ENCODE measurements around the gene HOXC6. TPM values are rescaled to one million over a fixed set of nuclear protein-coding genes. Genes with fewer than 3 reads are reported as not detected.
"Not testable (repeated sequence)": the region's sequence is repeated elsewhere in the genome, so short reads cannot be mapped to it uniquely, and the experiment has no call there.

HOXC6 gene
- total RNA-seq, 2 experiments from 2014 or later, result not detected

GRCh38 chr12:54060174-54060974 is 32.1 kb downstream of the HOXC6 start:
- CTCF ChIA-PET, result interaction anchor here (1.5 to 2.2 kb wide), 3 partner anchors 131 to 154 kb away, joined by 5 to 6 read pairs (median 5); no protein-coding TSS in a partner anchor
- Mint-ChIP-seq H3K9me3 (ENCODE audit: low read depth) (no peaks in the 10 kb centered on the region), H3K36me3 (no peaks in the 10 kb centered on the region), H3K4me3 (no peak overlapping the region), H3K27ac (no peak overlapping the region), H3K4me1 (peaks cover 1% of the 10 kb centered on the region), H3K27me3 (peaks cover 85% of the 10 kb centered on the region)
- no peak for DNase-seq
- ATAC-seq, result no peak

- no peaks in the 10 kb centered on the region for H3K36me3 Mint-ChIP-seq
- no peaks in the 10 kb centered on the region for H3K9me3 Mint-ChIP-seq (ENCODE audit: low read depth)
- no peaks in the 10 kb centered on the region for H3K4me1 Mint-ChIP-seq
- H3K27me3 Mint-ChIP-seq, result peaks cover 82% of the 10 kb centered on the region
- no peak overlapping the region for H3K4me3 Mint-ChIP-seq
- CTCF ChIA-PET, result interaction anchor here (0.8 kb wide), 1 partner anchor 8 kb away, joined by 3 read pairs; no protein-coding TSS in a partner anchor
- no peak overlapping the region for H3K27ac Mint-ChIP-seq
- no peak for ATAC-seq
- no peak for DNase-seq
These were observed 32.9 kb downstream of the HOXC6 start for GRCh38 chr12:54060975-54061778.

GRCh38 chr12:54065677-54066076 is 37.4 kb downstream of the HOXC6 start:
- Mint-ChIP-seq H3K4me3 (no peak overlapping the region), H3K27ac (no peak overlapping the region), H3K36me3 (no peaks in the 10 kb centered on the region), H3K27me3 (peaks cover 65% of the 10 kb centered on the region), H3K4me1 (no peaks in the 10 kb centered on the region), H3K9me3 (ENCODE audit: low read depth) (no peaks in the 10 kb centered on the region)
- DNase-seq (no peak), ATAC-seq (no peak)
- CTCF ChIA-PET, result interaction anchor here (0.7 to 0.9 kb wide), 2 partner anchors 10 to 142 kb away, joined by 3 read pairs; no protein-coding TSS in a partner anchor

GRCh38 chr12:54066408-54066807 is 38.2 kb downstream of the HOXC6 start:
- no peak for DNase-seq
- Mint-ChIP-seq H3K4me1 (no peaks in the 10 kb centered on the region), H3K36me3 (no peaks in the 10 kb centered on the region), H3K27me3 (peaks cover 65% of the 10 kb centered on the region), H3K4me3 (no peak overlapping the region), H3K27ac (no peak overlapping the region), H3K9me3 (ENCODE audit: low read depth) (no peaks in the 10 kb centered on the region)
- ATAC-seq, result no peak
- CTCF ChIA-PET, result interaction anchor here (1.6 kb wide), 1 partner anchor 10 kb away, joined by 3 read pairs; no protein-coding TSS in a partner anchor

GRCh38 chr12:54068418-54069070 is 40.3 kb downstream of the HOXC6 start:
- Mint-ChIP-seq H3K4me3 (no peak overlapping the region), H3K4me1 (no peaks in the 10 kb centered on the region), H3K27me3 (peaks cover 58% of the 10 kb centered on the region), H3K27ac (no peak overlapping the region), H3K9me3 (ENCODE audit: low read depth) (no peaks in the 10 kb centered on the region), H3K36me3 (no peaks in the 10 kb centered on the region)
- CTCF ChIA-PET, result no interaction called here
- no peak for ATAC-seq
- DNase-seq, result no peak

- no peaks in the 10 kb centered on the region for H3K36me3 Mint-ChIP-seq
These were observed 43.7 kb downstream of the HOXC6 start for GRCh38 chr12:54071942-54072341.

GRCh38 chr12:54074308-54074707 is 46.1 kb downstream of the HOXC6 start:
- no peak overlapping the region for H3K27ac Mint-ChIP-seq
- no peaks in the 10 kb centered on the region for H3K4me1 Mint-ChIP-seq
- H3K4me3 Mint-ChIP-seq, result no peak overlapping the region
- no peaks in the 10 kb centered on the region for H3K9me3 Mint-ChIP-seq (ENCODE audit: low read depth)
- H3K27me3 Mint-ChIP-seq, result peaks cover 31% of the 10 kb centered on the region
- ATAC-seq (no peak), DNase-seq (no peak)
- CTCF ChIA-PET, result no interaction called here
- H3K36me3 Mint-ChIP-seq, result no peaks in the 10 kb centered on the region

More at GRCh38 chr12:54071942-54072341, 43.7 kb downstream of the HOXC6 start:
- H3K27me3 Mint-ChIP-seq, result peaks cover 38% of the 10 kb centered on the region
- no peak overlapping the region for H3K27ac Mint-ChIP-seq
- no peaks in the 10 kb centered on the region for H3K4me1 Mint-ChIP-seq
- no peak overlapping the region for H3K4me3 Mint-ChIP-seq
- H3K9me3 Mint-ChIP-seq (ENCODE audit: low read depth), result no peaks in the 10 kb centered on the region
- CTCF ChIA-PET, result interaction anchor here (1.1 to 1.4 kb wide), 2 partner anchors 19 to 120 kb away, joined by 3 read pairs; partner anchors contain the start of gene HOXC4
- ATAC-seq (no peak), DNase-seq (no peak)

- CTCF ChIA-PET, result interaction anchor here (1.0 to 1.1 kb wide), 2 partner anchors 10 to 43 kb away, joined by 3 read pairs; partner anchors contain the start of gene HOXC5
- no peaks in the 10 kb centered on the region for H3K9me3 Mint-ChIP-seq (ENCODE audit: low read depth)
- H3K4me1 Mint-ChIP-seq, result peaks cover 2% of the 10 kb centered on the region
- H3K4me3 Mint-ChIP-seq, result no peak overlapping the region
- no peaks in the 10 kb centered on the region for H3K36me3 Mint-ChIP-seq
- no peak overlapping the region for H3K27ac Mint-ChIP-seq
- DNase-seq (no peak), ATAC-seq (no peak)
- H3K27me3 Mint-ChIP-seq, result peaks cover 24% of the 10 kb centered on the region
These were observed 47.2 kb downstream of the HOXC6 start for GRCh38 chr12:54075409-54075808.

GRCh38 chr12:54075974-54076373 is 47.7 kb downstream of the HOXC6 start:
- no peak overlapping the region for H3K4me3 Mint-ChIP-seq
- H3K36me3 Mint-ChIP-seq, result no peaks in the 10 kb centered on the region
- no peak for ATAC-seq
- peaks cover 6% of the 10 kb centered on the region for H3K4me1 Mint-ChIP-seq
- DNase-seq, result no peak
- H3K9me3 Mint-ChIP-seq (ENCODE audit: low read depth), result no peaks in the 10 kb centered on the region
- H3K27me3 Mint-ChIP-seq, result peaks cover 18% of the 10 kb centered on the region
- H3K27ac Mint-ChIP-seq, result no peak overlapping the region
- CTCF ChIA-PET, result interaction anchor here (1.0 to 1.1 kb wide), 2 partner anchors 10 to 43 kb away, joined by 3 read pairs; partner anchors contain the start of gene HOXC5

- H3K27ac Mint-ChIP-seq; ATAC-seq; CTCF ChIA-PET; H3K4me3 Mint-ChIP-seq; H3K36me3 Mint-ChIP-seq; DNase-seq; H3K9me3 Mint-ChIP-seq (ENCODE audit: low read depth); H3K27me3 Mint-ChIP-seq: not testable (repeated sequence)
- peaks cover 12% of the 10 kb centered on the region for H3K4me1 Mint-ChIP-seq
These were observed 49.6 kb downstream of the HOXC6 start for GRCh38 chr12:54077843-54078242.

- CTCF ChIA-PET; H3K27ac Mint-ChIP-seq; DNase-seq; ATAC-seq; H3K4me3 Mint-ChIP-seq; H3K36me3 Mint-ChIP-seq; H3K9me3 Mint-ChIP-seq (ENCODE audit: low read depth); H3K27me3 Mint-ChIP-seq: not testable (repeated sequence)
- H3K4me1 Mint-ChIP-seq, result peaks cover 18% of the 10 kb centered on the region
These were observed 50.9 kb downstream of the HOXC6 start for GRCh38 chr12:54079115-54079514.

All from activated CD8-positive, alpha-beta memory T cell treated with anti-CD3 and anti-CD28 coated beads, Interleukin-2, amount 10 ng/mL, durations not matched to agents 7 days and 5 days (primary cell).